DND-41 (cell line): ENCODE measurements around the gene CFAP97D2.

Source experiments
- ATAC-seq: fragments of 200-7000 bp; cut with Tn5 transposase; 3 replicates; pipeline ENCODE4 v1.9.1; 2021; ENCODE audit warnings: low read depth; ENCODE audit not compliant: insufficient read depth
- DNase-seq: peaks from one replicate; pipeline ENCODE4 v3.0.0-alpha.2; 2020
- H2AFZ ChIP-seq: 2 replicates; pipeline ENCODE4 v1.6.0; 2012; ENCODE audit warnings: low read depth, low read length
- H3K27ac ChIP-seq: 2 replicates; pipeline ENCODE4 v1.5.1; 2012; ENCODE audit warnings: low read length, inconsistent platforms
- H3K27me3 ChIP-seq: fragments of 200-600 bp; sonication (generic); 2 replicates; pipeline ENCODE4 v1.6.0; 2012; ENCODE audit warnings: low read length, mild to moderate bottlenecking, inconsistent platforms; ENCODE audit not compliant: insufficient read depth, poor library complexity
- H3K36me3 ChIP-seq: 2 replicates; pipeline ENCODE4 v1.5.1; 2012; ENCODE audit warnings: low read length, inconsistent platforms; ENCODE audit not compliant: insufficient read depth
- H3K4me1 ChIP-seq: 2 replicates; pipeline ENCODE4 v1.5.1; 2012; ENCODE audit warnings: mild to moderate bottlenecking, low read length; ENCODE audit not compliant: insufficient read depth
- H3K4me2 ChIP-seq: 2 replicates; pipeline ENCODE4 v1.6.0; 2012; ENCODE audit warnings: mild to moderate bottlenecking, moderate library complexity, low read length, inconsistent platforms; ENCODE audit not compliant: insufficient read depth
- H3K4me3 ChIP-seq, 2 experiments: fragments of 200-600 bp in 1 of 2; shearing (Covaris generic) in 1 of 2; 2 replicates each; pipeline ENCODE4 v1.5.1; 2012 to 2016; ENCODE audit warnings: inconsistent platforms in 2 of 2, low read length in 2 of 2, mild to moderate bottlenecking in 2 of 2, low read depth in 1 of 2, moderate library complexity in 1 of 2
- H3K79me2 ChIP-seq: 2 replicates; pipeline ENCODE4 v1.6.0; 2012; ENCODE audit warnings: low read length, inconsistent platforms; ENCODE audit not compliant: insufficient read depth
- H3K9ac ChIP-seq: 2 replicates; pipeline ENCODE4 v1.6.0; 2012; ENCODE audit warnings: low read depth, mild to moderate bottlenecking, inconsistent platforms, low read length, moderate library complexity
- H3K9me3 ChIP-seq: 2 replicates; pipeline ENCODE4 v1.5.1; 2012; ENCODE audit warnings: low read length, moderate library complexity, mild to moderate bottlenecking, inconsistent platforms; ENCODE audit not compliant: insufficient read depth, severe bottlenecking
- H4K20me1 ChIP-seq: 2 replicates; pipeline ENCODE4 v1.6.0; 2012; ENCODE audit warnings: low read length; ENCODE audit not compliant: insufficient read depth
- EZH2 ChIP-seq: IDR thresholded peaks from 3 replicates; pipeline ENCODE4 v1.6.1; 2012; ENCODE audit warnings: borderline replicate concordance, low read depth, mild to moderate bottlenecking, moderate library complexity, low read length, inconsistent platforms; ENCODE audit not compliant: severe bottlenecking
- TF ChIP-seq, protein P1 (sequence below): IDR thresholded peaks from 2 replicates; pipeline ENCODE4 v1.5.1; 2012; ENCODE audit warnings: borderline replicate concordance, low read length, moderate library complexity, mild to moderate bottlenecking; ENCODE audit not compliant: poor library complexity, severe bottlenecking; ENCODE audit errors: extremely low read depth

Gene CFAP97D2

DNA sequence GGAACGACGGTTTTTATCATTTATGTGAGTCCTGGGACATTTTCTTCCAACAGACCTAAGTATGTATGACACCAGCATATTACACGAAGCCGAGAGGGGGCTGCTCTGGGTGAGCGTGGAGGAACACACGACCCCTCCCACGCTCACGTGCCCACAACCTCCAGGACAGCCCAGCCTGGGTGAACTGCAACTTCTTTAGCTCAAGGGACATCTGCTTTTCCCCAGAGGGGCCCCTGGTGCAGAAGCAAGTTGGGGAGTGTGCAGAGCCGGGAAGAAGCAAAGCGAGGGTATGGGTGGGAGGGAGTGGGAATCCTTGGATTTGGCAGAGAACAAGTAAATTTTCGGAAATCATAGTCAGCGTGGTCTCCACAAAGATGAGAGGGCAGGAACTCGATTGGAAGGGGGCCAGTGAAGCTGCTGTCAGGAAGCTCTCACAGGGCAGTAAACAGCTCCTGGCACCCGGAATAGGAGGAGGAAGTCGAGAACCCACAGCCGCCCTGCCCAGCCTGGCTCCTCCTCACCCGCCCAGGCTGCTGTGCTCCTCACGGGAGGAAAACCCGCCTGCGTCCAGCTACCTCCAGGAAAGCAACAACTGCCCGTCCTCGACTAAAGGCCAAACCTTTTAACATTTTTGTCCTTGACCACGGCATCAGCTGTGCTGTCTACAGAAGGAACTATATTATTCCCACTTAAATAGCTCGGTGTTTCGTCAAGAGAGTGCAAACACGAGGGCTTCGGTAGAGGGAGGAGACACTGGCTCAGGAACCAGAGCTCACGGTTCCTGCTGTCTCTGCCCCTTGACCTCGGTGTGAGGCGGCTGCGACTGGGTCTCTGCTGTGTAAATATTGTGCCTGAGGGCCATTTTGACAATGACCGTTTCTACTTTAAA lies 17.2 kb upstream of the CFAP97D2 start:
- peak; percentile 60 for DNase-seq
- peak overlapping the region; percentile 11 for H3K9ac ChIP-seq
- no peaks in the 10 kb centered on the region for H3K27me3 ChIP-seq
- H3K36me3 ChIP-seq = no peaks in the 10 kb centered on the region
- peak; percentile 95 for ATAC-seq
- no peaks in the 10 kb centered on the region for H4K20me1 ChIP-seq
- peak overlapping the region; percentile 55; the same call in 1 of the 2 replicates for H2AFZ ChIP-seq
- peak overlapping the region; percentile 52 for H3K4me2 ChIP-seq
- TF ChIP-seq EZH2 = no peak
- TF ChIP-seq, protein P1, sequence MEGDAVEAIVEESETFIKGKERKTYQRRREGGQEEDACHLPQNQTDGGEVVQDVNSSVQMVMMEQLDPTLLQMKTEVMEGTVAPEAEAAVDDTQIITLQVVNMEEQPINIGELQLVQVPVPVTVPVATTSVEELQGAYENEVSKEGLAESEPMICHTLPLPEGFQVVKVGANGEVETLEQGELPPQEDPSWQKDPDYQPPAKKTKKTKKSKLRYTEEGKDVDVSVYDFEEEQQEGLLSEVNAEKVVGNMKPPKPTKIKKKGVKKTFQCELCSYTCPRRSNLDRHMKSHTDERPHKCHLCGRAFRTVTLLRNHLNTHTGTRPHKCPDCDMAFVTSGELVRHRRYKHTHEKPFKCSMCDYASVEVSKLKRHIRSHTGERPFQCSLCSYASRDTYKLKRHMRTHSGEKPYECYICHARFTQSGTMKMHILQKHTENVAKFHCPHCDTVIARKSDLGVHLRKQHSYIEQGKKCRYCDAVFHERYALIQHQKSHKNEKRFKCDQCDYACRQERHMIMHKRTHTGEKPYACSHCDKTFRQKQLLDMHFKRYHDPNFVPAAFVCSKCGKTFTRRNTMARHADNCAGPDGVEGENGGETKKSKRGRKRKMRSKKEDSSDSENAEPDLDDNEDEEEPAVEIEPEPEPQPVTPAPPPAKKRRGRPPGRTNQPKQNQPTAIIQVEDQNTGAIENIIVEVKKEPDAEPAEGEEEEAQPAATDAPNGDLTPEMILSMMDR = no peak
- no peaks in the 10 kb centered on the region for H3K9me3 ChIP-seq
- H3K27ac ChIP-seq = peak overlapping the region; percentile 57
- H3K79me2 ChIP-seq = no peaks in the 10 kb centered on the region
- peaks cover 17% of the 10 kb centered on the region for H3K4me1 ChIP-seq
- peak overlapping the region in 1 of 2 experiments; percentile 16; a peak in 1 of 4 replicates for H3K4me3 ChIP-seq

DNA sequence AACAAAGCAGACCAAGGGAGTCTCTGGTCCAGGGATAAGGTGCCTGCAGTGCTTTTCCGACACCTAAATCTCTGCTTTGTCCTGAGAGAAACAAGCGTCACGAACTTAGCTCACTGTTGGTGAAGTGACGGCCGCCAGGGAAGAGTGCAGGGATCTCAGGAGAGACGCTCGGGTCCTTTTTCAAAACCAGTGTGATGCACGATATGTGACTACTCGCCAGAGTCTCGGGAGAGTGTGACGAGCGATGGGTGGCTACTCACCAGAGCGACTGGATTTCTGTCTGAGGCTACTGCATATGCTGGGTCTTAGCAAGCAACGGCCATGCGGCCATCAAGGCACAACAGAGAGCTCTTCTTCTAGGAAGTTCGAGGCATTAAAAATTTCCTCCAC lies 16.5 kb upstream of the CFAP97D2 start:
- peak overlapping the region; percentile 11; the same call in 1 of the 2 replicates for H3K9ac ChIP-seq
- H3K4me3 ChIP-seq = no peak overlapping the region
- H3K79me2 ChIP-seq = no peaks in the 10 kb centered on the region
- TF ChIP-seq, protein P1 = no peak
- TF ChIP-seq EZH2 = no peak
- no peaks in the 10 kb centered on the region for H3K27me3 ChIP-seq
- H3K9me3 ChIP-seq = no peaks in the 10 kb centered on the region
- DNase-seq = no peak
- ATAC-seq = no peak
- H3K4me1 ChIP-seq = peaks cover 17% of the 10 kb centered on the region
- H4K20me1 ChIP-seq = no peaks in the 10 kb centered on the region
- no peaks in the 10 kb centered on the region for H3K36me3 ChIP-seq
- no peak overlapping the region for H2AFZ ChIP-seq
- H3K27ac ChIP-seq = no peak overlapping the region
- H3K4me2 ChIP-seq = peak overlapping the region; percentile 52; the same call in 1 of the 2 replicates

DNA sequence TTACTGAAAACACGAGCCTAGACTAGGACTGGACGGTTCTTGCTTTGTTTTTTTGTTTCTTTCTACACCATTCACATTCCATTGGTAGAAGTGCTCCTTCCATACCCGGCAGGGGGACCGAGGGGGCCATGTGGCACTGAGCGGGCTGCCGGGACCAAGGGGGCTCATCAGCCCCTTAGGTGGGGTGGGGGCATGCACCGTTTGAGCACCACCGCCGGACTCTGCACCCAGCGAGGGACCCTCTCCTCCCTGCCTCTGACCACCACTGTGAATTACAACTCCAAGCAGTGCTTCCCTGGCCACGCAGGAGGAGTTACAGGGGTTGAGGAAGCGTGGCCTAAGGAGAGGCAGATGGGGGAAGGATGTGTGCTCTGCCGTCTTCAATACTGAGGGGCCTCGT lies 15.0 kb upstream of the CFAP97D2 start:
- no peak overlapping the region for H3K9ac ChIP-seq
- H3K27ac ChIP-seq = no peak overlapping the region
- no peaks in the 10 kb centered on the region for H3K9me3 ChIP-seq
- TF ChIP-seq, protein P1 = no peak
- TF ChIP-seq EZH2 = no peak
- no peaks in the 10 kb centered on the region for H3K36me3 ChIP-seq
- H3K79me2 ChIP-seq = no peaks in the 10 kb centered on the region
- no peaks in the 10 kb centered on the region for H3K27me3 ChIP-seq
- no peak overlapping the region for H2AFZ ChIP-seq
- ATAC-seq (no peak), DNase-seq (no peak)
- H3K4me3 ChIP-seq = no peak overlapping the region
- H4K20me1 ChIP-seq = no peaks in the 10 kb centered on the region
- H3K4me1 ChIP-seq = peaks cover 17% of the 10 kb centered on the region
- no peak overlapping the region for H3K4me2 ChIP-seq
